Neural crest cell (in vitro differentiated cells): ENCODE measurements around the gene PORCN. TPM values are rescaled to one million over a fixed set of nuclear protein-coding genes. Genes with fewer than 3 reads are reported as not detected.

Experiments
- DNase-seq: peaks from one replicate; pipeline ENCODE4 v3.0.0; 2021; ENCODE audit warnings: low read depth, mixed read lengths, low spot score
- H3K27ac Mint-ChIP-seq: one replicate; pipeline ENCODE4 v1.8.0; 2021; ENCODE audit warnings: mild to moderate bottlenecking, mixed read lengths; ENCODE audit not compliant: unreplicated experiment
- H3K27me3 Mint-ChIP-seq: 2 replicates; pipeline ENCODE4 v1.8.0; 2021; ENCODE audit warnings: low read depth, mild to moderate bottlenecking, mixed read lengths
- H3K36me3 Mint-ChIP-seq: 2 replicates; pipeline ENCODE4 v1.8.0; 2021; ENCODE audit warnings: low read depth, mild to moderate bottlenecking, mixed read lengths
- H3K4me1 Mint-ChIP-seq: 2 replicates; pipeline ENCODE4 v1.8.0; 2021; ENCODE audit warnings: mixed read lengths
- H3K4me3 Mint-ChIP-seq: one replicate; pipeline ENCODE4 v1.8.0; 2021; ENCODE audit warnings: mild to moderate bottlenecking, mixed read lengths
- H3K9me3 Mint-ChIP-seq: 2 replicates; pipeline ENCODE4 v1.8.0; 2021; ENCODE audit warnings: mixed read lengths
- CTCF ChIP-seq: fragments of 200-600 bp; sonication (generic); conservative IDR thresholded peaks from 2 replicates; pipeline ENCODE4 v1.5.0; 2021; ENCODE audit warnings: antibody characterized with exemption, mild to moderate bottlenecking
- total RNA-seq: library from RNA; stranded (reverse); gene quantifications from 2 replicates; pipeline ENCODE4 v1.2.1, GENCODE V29; 2021

PORCN gene
- total RNA-seq, 1 donor from 2014 or later = 13.0 TPM

- no peak for TF ChIP-seq CTCF
- Mint-ChIP-seq H3K27me3 (no peaks in the 10 kb centered on the region), H3K4me3 (no peak overlapping the region), H3K36me3 (peaks cover 3% of the 10 kb centered on the region), H3K9me3 (no peaks in the 10 kb centered on the region), H3K4me1 (no peaks in the 10 kb centered on the region), H3K27ac (no peak overlapping the region)
- no peak for DNase-seq
Observed at GRCh38 chrX:48560056-48560455, 51.3 kb downstream of the PORCN start.

- H3K4me3 Mint-ChIP-seq = no peak overlapping the region
- no peaks in the 10 kb centered on the region for H3K27me3 Mint-ChIP-seq
- no peak for TF ChIP-seq CTCF
- no peak for DNase-seq
- no peaks in the 10 kb centered on the region for H3K9me3 Mint-ChIP-seq
- H3K4me1 Mint-ChIP-seq = no peaks in the 10 kb centered on the region
- no peak overlapping the region for H3K27ac Mint-ChIP-seq
- peaks cover 3% of the 10 kb centered on the region for H3K36me3 Mint-ChIP-seq
Observed at GRCh38 chrX:48560681-48561080, 51.9 kb downstream of the PORCN start.

DNA sequence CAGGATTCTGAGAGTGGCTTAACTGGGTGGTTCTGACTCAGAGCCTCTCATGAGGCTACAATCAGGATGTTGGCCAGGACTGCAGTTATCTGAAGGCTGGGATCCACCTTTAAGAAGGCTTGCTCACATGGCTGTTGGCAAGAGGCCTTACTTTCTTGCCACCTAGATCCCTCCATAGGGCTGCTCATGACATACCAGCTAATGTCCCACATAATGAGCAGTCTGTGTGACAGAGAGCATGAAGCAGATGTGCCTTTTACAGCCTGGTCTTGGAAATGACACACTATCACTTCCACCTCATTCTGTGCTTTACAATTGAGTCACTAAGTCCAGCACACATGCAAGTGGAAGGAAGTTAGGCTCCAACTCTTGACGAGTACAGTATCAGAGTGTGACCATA is 61.2 kb downstream of the PORCN start:
- Mint-ChIP-seq H3K36me3 (peaks cover 2% of the 10 kb centered on the region), H3K27ac (no peak overlapping the region), H3K4me1 (peaks cover 13% of the 10 kb centered on the region), H3K4me3 (no peak overlapping the region), H3K27me3 (no peaks in the 10 kb centered on the region), H3K9me3 (no peaks in the 10 kb centered on the region)
- no peak for TF ChIP-seq CTCF
- DNase-seq = no peak

Other genes starting within 250 kb of the PORCN start
- gene SSX3, start 152.3 kb upstream of the PORCN start, total RNA-seq = not detected in 2 replicates
- not detected in 2 replicates for gene SSX4, start 125.5 kb upstream of the PORCN start, total RNA-seq
- not detected in 2 replicates for gene SSX4B, start 97.0 kb upstream of the PORCN start, total RNA-seq
- gene SLC38A5, start 38.7 kb upstream of the PORCN start, total RNA-seq = 6.5 and 8.8 TPM in 2 replicates
- gene FTSJ1, start 32.8 kb upstream of the PORCN start, total RNA-seq = 42.2 and 45.8 TPM in 2 replicates
- 155 and 168 TPM in 2 replicates for gene EBP, start 12.8 kb downstream of the PORCN start, total RNA-seq
- gene TBC1D25, start 30.7 kb downstream of the PORCN start, total RNA-seq = 9.1 and 12.0 TPM in 2 replicates
- 248 and 261 TPM in 2 replicates for gene RBM3, start 65.5 kb downstream of the PORCN start, total RNA-seq
- 68.8 and 75.3 TPM in 2 replicates for gene WDR13, start 88.5 kb downstream of the PORCN start, total RNA-seq
- 0.64 and 0.70 TPM in 2 replicates for gene WAS, start 174.8 kb downstream of the PORCN start, total RNA-seq
- 20.4 and 20.8 TPM in 2 replicates for gene SUV39H1, start 187.7 kb downstream of the PORCN start, total RNA-seq